ENCODE results near the gene ZNF221. TPM values are rescaled to one million over a fixed set of nuclear protein-coding genes. Genes with fewer than 3 reads are reported as not detected.
"Not testable (repeated sequence)": the region's sequence is repeated elsewhere in the genome, so short reads cannot be mapped to it uniquely, and the experiment has no call there.

Gene ZNF221
- polyA plus RNA-seq, 2 donors: 0.42 to 1.2 TPM

GRCh38 chr19:43949803-43950202 is 1.2 kb upstream of the ZNF221 start:
- H3K4me3 ChIP-seq (ENCODE audit: low read depth in 1 of 2, low read length in 2 of 2); H3K27me3 ChIP-seq (ENCODE audit: control insufficient read depth in 1 of 2, insufficient read depth in 2 of 2, low read length in 2 of 2); H3K27ac ChIP-seq (ENCODE audit: low read depth in 2 of 2, low read length in 1 of 2); H3K9me3 ChIP-seq (ENCODE audit: control insufficient read depth in 2 of 2, insufficient read depth in 1 of 2, low read depth in 1 of 2, low read length in 1 of 2); H3K4me1 ChIP-seq (ENCODE audit: control insufficient read depth in 2 of 2, insufficient read depth in 2 of 2, low read length in 1 of 2); H3K36me3 ChIP-seq (ENCODE audit: control insufficient read depth in 2 of 2, insufficient read depth in 2 of 2, low read length in 1 of 2): not testable (repeated sequence)
- WGBS, 2 donors: 87 to 93% methylated on average over 2 of the region's 2 CpGs

GRCh38 chr19:43956827-43957226 is 5.8 kb downstream of the ZNF221 start:
- H3K9me3 ChIP-seq (ENCODE audit: control insufficient read depth in 2 of 2, insufficient read depth in 1 of 2, low read depth in 1 of 2, low read length in 1 of 2): peaks cover 14 to 15% of the 10 kb centered on the region in 2 donors
- H3K27me3 ChIP-seq (ENCODE audit: control insufficient read depth in 1 of 2, insufficient read depth in 2 of 2, low read length in 2 of 2): no peaks in the 10 kb centered on the region
- peaks cover 0 to 3% of the 10 kb centered on the region in 2 donors for H3K36me3 ChIP-seq (ENCODE audit: control insufficient read depth in 2 of 2, insufficient read depth in 2 of 2, low read length in 1 of 2)
- no peak overlapping the region for H3K4me3 ChIP-seq (ENCODE audit: low read depth in 1 of 2, low read length in 2 of 2)
- H3K27ac ChIP-seq (ENCODE audit: low read depth in 2 of 2, low read length in 1 of 2): no peak overlapping the region
- 93 to 94% methylated on average over 3 of the region's 3 CpGs for WGBS, 2 donors
- no peaks in the 10 kb centered on the region for H3K4me1 ChIP-seq (ENCODE audit: control insufficient read depth in 2 of 2, insufficient read depth in 2 of 2, low read length in 1 of 2)

- H3K36me3 ChIP-seq (ENCODE audit: control insufficient read depth in 2 of 2, insufficient read depth in 2 of 2, low read length in 1 of 2): peaks cover 0 to 3% of the 10 kb centered on the region in 2 donors
- H3K27ac ChIP-seq (ENCODE audit: low read depth in 2 of 2, low read length in 1 of 2): no peak overlapping the region
- no peaks in the 10 kb centered on the region for H3K27me3 ChIP-seq (ENCODE audit: control insufficient read depth in 1 of 2, insufficient read depth in 2 of 2, low read length in 2 of 2)
- 94% methylated on average over 3 of the region's 3 CpGs for WGBS, 2 donors
- no peak overlapping the region for H3K4me3 ChIP-seq (ENCODE audit: low read depth in 1 of 2, low read length in 2 of 2)
- H3K9me3 ChIP-seq (ENCODE audit: control insufficient read depth in 2 of 2, insufficient read depth in 1 of 2, low read depth in 1 of 2, low read length in 1 of 2): peaks cover 14 to 15% of the 10 kb centered on the region in 2 donors
- H3K4me1 ChIP-seq (ENCODE audit: control insufficient read depth in 2 of 2, insufficient read depth in 2 of 2, low read length in 1 of 2): no peaks in the 10 kb centered on the region
Observed at GRCh38 chr19:43957891-43958290, 6.9 kb downstream of the ZNF221 start.

- no peak overlapping the region for H3K27ac ChIP-seq (ENCODE audit: low read depth in 2 of 2, low read length in 1 of 2)
- peaks cover 15 to 17% of the 10 kb centered on the region in 2 donors for H3K9me3 ChIP-seq (ENCODE audit: control insufficient read depth in 2 of 2, insufficient read depth in 1 of 2, low read depth in 1 of 2, low read length in 1 of 2)
- WGBS, 2 donors: 71 to 72% methylated on average over 4 of the region's 4 CpGs
- no peaks in the 10 kb centered on the region for H3K4me1 ChIP-seq (ENCODE audit: control insufficient read depth in 2 of 2, insufficient read depth in 2 of 2, low read length in 1 of 2)
- no peak overlapping the region for H3K4me3 ChIP-seq (ENCODE audit: low read depth in 1 of 2, low read length in 2 of 2)
- H3K27me3 ChIP-seq (ENCODE audit: control insufficient read depth in 1 of 2, insufficient read depth in 2 of 2, low read length in 2 of 2): no peaks in the 10 kb centered on the region
- H3K36me3 ChIP-seq (ENCODE audit: control insufficient read depth in 2 of 2, insufficient read depth in 2 of 2, low read length in 1 of 2): peaks cover 7 to 11% of the 10 kb centered on the region in 2 donors
Observed at GRCh38 chr19:43960411-43960810, 9.4 kb downstream of the ZNF221 start.

GRCh38 chr19:43966079-43966694 is 15.2 kb downstream of the ZNF221 start:
- Histone ChIP-seq H3K4me1 (ENCODE audit: control insufficient read depth in 2 of 2, insufficient read depth in 2 of 2, low read length in 1 of 2) (no peaks in the 10 kb centered on the region), H3K27me3 (ENCODE audit: control insufficient read depth in 1 of 2, insufficient read depth in 2 of 2, low read length in 2 of 2) (no peaks in the 10 kb centered on the region), H3K36me3 (ENCODE audit: control insufficient read depth in 2 of 2, insufficient read depth in 2 of 2, low read length in 1 of 2) (peaks cover 23 to 25% of the 10 kb centered on the region in 2 donors), H3K4me3 (ENCODE audit: low read depth in 1 of 2, low read length in 2 of 2) (no peak overlapping the region), H3K9me3 (ENCODE audit: control insufficient read depth in 2 of 2, insufficient read depth in 1 of 2, low read depth in 1 of 2, low read length in 1 of 2) (peaks cover 26 to 33% of the 10 kb centered on the region in 2 donors), H3K27ac (ENCODE audit: low read depth in 2 of 2, low read length in 1 of 2) (no peak overlapping the region)
- WGBS, 2 donors: 93 to 96% methylated on average over 3 of the region's 3 CpGs

- Histone ChIP-seq H3K4me1 (ENCODE audit: control insufficient read depth in 2 of 2, insufficient read depth in 2 of 2, low read length in 1 of 2) (no peaks in the 10 kb centered on the region), H3K4me3 (ENCODE audit: low read depth in 1 of 2, low read length in 2 of 2) (no peak overlapping the region), H3K27ac (ENCODE audit: low read depth in 2 of 2, low read length in 1 of 2) (no peak overlapping the region), H3K9me3 (ENCODE audit: control insufficient read depth in 2 of 2, insufficient read depth in 1 of 2, low read depth in 1 of 2, low read length in 1 of 2) (peaks cover 2 to 4% of the 10 kb centered on the region in 2 donors), H3K27me3 (ENCODE audit: control insufficient read depth in 1 of 2, insufficient read depth in 2 of 2, low read length in 2 of 2) (no peaks in the 10 kb centered on the region), H3K36me3 (ENCODE audit: control insufficient read depth in 2 of 2, insufficient read depth in 2 of 2, low read length in 1 of 2) (no peaks in the 10 kb centered on the region)
- WGBS, 2 donors: 80 to 95% methylated on average over 1 of the region's 1 CpG
Observed at GRCh38 chr19:43976732-43977131, 25.7 kb downstream of the ZNF221 start.

- 74 to 79% methylated on average over 2 of the region's 2 CpGs for WGBS, 2 donors
Observed at GRCh38 chr19:43983544-43983911, 32.5 kb downstream of the ZNF221 start.

GRCh38 chr19:43983912-43984686 is 33.1 kb downstream of the ZNF221 start, which contains the start of gene ZNF155:
Gene ZNF155, plus strand, starts transcription at chr19:43984188. Its CDS starts 4,356 bp downstream, at chr19:43988544.
- Histone ChIP-seq H3K36me3 (ENCODE audit: control insufficient read depth in 2 of 2, insufficient read depth in 2 of 2, low read length in 1 of 2) (no peaks in the 10 kb centered on the region), H3K27me3 (ENCODE audit: control insufficient read depth in 1 of 2, insufficient read depth in 2 of 2, low read length in 2 of 2) (no peaks in the 10 kb centered on the region), H3K4me3 (ENCODE audit: low read depth in 1 of 2, low read length in 2 of 2) (peak within 1 kb of the TSS; percentile 75 to 97), H3K27ac (ENCODE audit: low read depth in 2 of 2, low read length in 1 of 2) (peak within 1 kb of the TSS; percentile 61 to 85), H3K4me1 (ENCODE audit: control insufficient read depth in 2 of 2, insufficient read depth in 2 of 2, low read length in 1 of 2) (peaks cover 0 to 6% of the 10 kb centered on the region in 2 donors), H3K9me3 (ENCODE audit: control insufficient read depth in 2 of 2, insufficient read depth in 1 of 2, low read depth in 1 of 2, low read length in 1 of 2) (no peaks in the 10 kb centered on the region)
- 1% methylated on average over 40 of the region's 40 CpGs for WGBS, 2 donors

More at GRCh38 chr19:43983544-43983911, 32.5 kb downstream of the ZNF221 start:
- Histone ChIP-seq H3K27me3 (ENCODE audit: control insufficient read depth in 1 of 2, insufficient read depth in 2 of 2, low read length in 2 of 2) (no peaks in the 10 kb centered on the region), H3K4me1 (ENCODE audit: control insufficient read depth in 2 of 2, insufficient read depth in 2 of 2, low read length in 1 of 2) (peaks cover 0 to 6% of the 10 kb centered on the region in 2 donors), H3K36me3 (ENCODE audit: control insufficient read depth in 2 of 2, insufficient read depth in 2 of 2, low read length in 1 of 2) (no peaks in the 10 kb centered on the region), H3K27ac (ENCODE audit: low read depth in 2 of 2, low read length in 1 of 2) (peak overlapping the region in 1 of 2 donors; percentile 42), H3K9me3 (ENCODE audit: control insufficient read depth in 2 of 2, insufficient read depth in 1 of 2, low read depth in 1 of 2, low read length in 1 of 2) (no peaks in the 10 kb centered on the region), H3K4me3 (ENCODE audit: low read depth in 1 of 2, low read length in 2 of 2) (peak overlapping the region in 1 of 2 donors; percentile 97)

- 6 to 8% methylated on average over 14 of the region's 14 CpGs for WGBS, 2 donors
Observed at GRCh38 chr19:43984687-43985000, 33.6 kb downstream of the ZNF221 start.

More at GRCh38 chr19:43984687-43985000, 33.6 kb downstream of the ZNF221 start:
- Histone ChIP-seq H3K27me3 (ENCODE audit: control insufficient read depth in 1 of 2, insufficient read depth in 2 of 2, low read length in 2 of 2) (no peaks in the 10 kb centered on the region), H3K36me3 (ENCODE audit: control insufficient read depth in 2 of 2, insufficient read depth in 2 of 2, low read length in 1 of 2) (peaks cover 0 to 3% of the 10 kb centered on the region in 2 donors), H3K9me3 (ENCODE audit: control insufficient read depth in 2 of 2, insufficient read depth in 1 of 2, low read depth in 1 of 2, low read length in 1 of 2) (peaks cover 0 to 2% of the 10 kb centered on the region in 2 donors), H3K4me1 (ENCODE audit: control insufficient read depth in 2 of 2, insufficient read depth in 2 of 2, low read length in 1 of 2) (peaks cover 0 to 6% of the 10 kb centered on the region in 2 donors), H3K4me3 (ENCODE audit: low read depth in 1 of 2, low read length in 2 of 2) (peak overlapping the region; percentile 75 to 97), H3K27ac (ENCODE audit: low read depth in 2 of 2, low read length in 1 of 2) (peak overlapping the region in 1 of 2 donors; percentile 85)

Data from esophagus (tissue), 2 donors.